Activated T-helper 9 cell treated with anti-CD3 and anti-CD28 coated beads, Interleukin-2, amount 50 U/mL, for 16 hours (primary cell): Measurements from ENCODE around the gene CTTNBP2.
"Not testable (repeated sequence)": the region's sequence is repeated elsewhere in the genome, so short reads cannot be mapped to it uniquely, and the experiment has no call there.

Experiments used
- DNase-seq: peaks from one replicate; pipeline ENCODE4 v3.0.0-alpha.2; 2020; ENCODE audit warnings: low read depth

Gene CTTNBP2

DNA sequence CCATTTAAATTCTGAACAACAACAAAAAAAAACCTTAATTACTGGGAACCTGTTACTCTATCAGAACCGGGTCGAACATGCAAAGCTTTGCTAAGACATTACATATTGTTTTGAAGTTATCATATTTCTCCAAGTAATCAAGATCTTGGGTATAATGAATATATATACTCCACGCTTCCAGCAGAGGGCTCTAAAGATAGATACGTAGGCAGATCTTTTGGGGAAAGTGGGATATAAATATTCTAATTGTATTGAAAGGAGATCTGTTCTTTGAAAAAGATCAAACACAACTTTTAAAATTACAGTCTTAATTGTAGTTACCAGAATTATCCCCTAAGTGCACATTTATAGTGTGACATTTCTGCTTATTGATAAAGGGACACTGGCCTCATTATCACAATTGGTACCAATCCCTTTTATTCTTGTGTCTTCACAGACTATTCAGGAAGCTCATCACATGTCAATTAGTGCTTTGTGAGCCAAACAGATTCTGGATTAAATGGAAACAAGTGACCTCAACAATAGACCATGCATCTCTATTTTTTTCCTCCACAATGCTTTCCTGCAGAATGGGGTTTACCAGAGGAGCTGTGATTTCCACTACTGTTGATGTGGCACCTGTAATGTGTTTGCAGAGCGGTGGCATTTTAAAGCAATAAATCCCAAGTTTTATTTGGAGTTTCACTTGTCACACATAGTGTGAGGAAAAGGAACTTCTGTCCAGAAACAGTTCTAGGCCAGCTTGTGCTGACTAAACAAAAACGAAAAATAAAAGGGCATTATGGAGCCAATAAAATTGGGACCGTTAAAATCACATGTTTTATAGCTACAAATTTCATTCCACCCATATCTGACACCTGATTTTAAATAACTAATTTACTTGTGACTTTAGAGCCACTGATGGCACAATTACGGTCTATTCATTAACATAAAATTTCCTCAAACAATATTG lies 122.4 kb downstream of the CTTNBP2 start:
- DNase-seq = no peak

- DNase-seq = no peak
Measured at GRCh38 chr7:117741962-117742361, 131.3 kb downstream of the CTTNBP2 start.

DNA sequence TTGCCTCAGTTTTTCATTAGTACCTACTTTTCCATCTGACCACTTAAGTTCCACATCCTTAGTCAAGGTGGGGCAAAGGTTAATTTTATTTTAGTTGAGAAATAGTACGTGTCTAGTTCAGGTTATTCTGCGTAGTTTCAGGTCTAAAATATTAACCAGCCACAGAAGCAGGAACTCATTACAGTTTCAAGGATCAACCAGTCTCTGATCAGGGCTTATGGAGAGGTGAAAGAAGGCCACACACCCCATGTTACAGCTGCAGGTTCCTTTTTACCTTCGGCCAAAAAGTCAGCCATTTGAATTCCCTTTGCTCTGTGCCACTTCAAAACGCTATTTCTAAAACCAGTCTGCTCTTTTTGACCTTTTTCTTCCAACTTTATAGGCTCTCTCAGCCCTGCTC lies 134.2 kb downstream of the CTTNBP2 start:
- no peak for DNase-seq

- DNase-seq = no peak
Measured at GRCh38 chr7:117737926-117738325, 135.3 kb downstream of the CTTNBP2 start.

DNA sequence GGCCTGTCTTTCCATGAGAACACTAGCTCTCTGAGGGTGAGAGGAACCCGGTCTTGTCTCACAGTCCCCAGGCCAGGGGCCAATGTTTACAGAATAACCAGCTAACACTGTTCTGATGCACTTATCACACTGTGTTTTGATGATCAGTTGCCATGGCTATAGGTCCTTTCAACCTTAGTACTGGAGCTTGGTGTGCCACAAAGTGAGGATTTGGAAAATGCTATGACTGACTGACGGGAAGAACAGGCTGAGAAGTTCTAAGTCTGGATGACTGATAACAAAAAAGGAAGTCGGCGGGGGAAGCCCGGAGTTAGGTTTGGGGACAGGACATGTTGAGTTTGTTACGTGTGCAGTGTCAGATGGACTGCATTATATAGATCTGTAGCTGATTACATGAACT lies 141.8 kb downstream of the CTTNBP2 start:
- no peak for DNase-seq

- DNase-seq = no peak
Measured at GRCh38 chr7:117730390-117730789, 142.9 kb downstream of the CTTNBP2 start.

DNA sequence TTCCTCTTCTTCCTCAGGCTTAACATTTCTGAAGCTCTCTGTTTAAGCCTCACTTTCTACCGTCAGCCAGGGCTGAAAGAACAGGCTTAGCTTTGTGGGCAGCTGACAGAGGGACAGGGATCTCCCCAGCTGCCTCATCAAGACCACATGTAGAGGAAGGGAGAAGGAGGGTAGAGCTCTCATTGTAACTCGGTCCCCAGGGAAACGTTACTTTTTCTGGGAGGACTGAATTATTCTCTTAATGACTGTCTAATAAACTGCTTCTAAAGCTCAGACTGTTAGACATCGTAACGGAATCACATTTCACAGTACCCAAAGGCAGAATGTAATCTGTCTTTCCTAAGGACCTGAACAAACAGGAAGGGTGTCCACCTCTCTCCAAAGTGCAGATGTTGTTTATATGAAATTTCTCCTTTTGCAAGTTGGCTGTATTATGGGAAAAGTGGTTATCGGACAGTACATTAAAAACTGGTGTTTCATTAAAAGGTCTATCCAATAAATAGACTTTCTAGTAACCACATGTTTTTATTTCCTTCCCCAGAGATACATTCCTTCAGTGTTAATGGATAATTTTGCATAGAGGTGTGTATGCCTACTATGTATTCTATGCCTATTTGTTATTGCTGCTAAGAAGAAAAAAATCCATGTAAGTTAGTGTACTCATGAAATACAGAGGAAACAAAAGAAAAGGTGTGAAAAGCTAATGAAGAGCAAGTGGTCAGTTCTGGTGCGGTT lies 144.2 kb downstream of the CTTNBP2 start:
- DNase-seq = no peak

- DNase-seq = no peak
Measured at GRCh38 chr7:117724898-117725297, 148.3 kb downstream of the CTTNBP2 start.

DNA sequence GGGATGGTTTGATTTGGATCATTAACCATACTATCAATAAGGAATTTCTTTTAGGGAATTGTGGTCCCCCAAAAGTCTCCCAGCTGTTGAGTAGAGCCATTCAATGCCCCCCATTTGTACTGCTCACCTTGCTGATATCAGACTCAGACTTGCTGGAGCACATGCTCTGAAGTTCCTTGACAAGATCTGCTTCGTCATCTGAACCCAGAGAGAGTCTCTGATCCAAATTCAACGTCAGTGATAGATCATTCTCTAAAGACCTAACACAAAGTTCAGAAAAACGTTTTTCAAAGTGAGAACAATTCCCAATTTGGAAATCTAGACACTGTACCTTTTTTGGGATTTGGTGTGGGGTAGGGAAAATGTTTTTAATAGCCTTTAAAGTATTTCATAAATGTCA lies 153.9 kb downstream of the CTTNBP2 start:
- no peak for DNase-seq

DNA sequence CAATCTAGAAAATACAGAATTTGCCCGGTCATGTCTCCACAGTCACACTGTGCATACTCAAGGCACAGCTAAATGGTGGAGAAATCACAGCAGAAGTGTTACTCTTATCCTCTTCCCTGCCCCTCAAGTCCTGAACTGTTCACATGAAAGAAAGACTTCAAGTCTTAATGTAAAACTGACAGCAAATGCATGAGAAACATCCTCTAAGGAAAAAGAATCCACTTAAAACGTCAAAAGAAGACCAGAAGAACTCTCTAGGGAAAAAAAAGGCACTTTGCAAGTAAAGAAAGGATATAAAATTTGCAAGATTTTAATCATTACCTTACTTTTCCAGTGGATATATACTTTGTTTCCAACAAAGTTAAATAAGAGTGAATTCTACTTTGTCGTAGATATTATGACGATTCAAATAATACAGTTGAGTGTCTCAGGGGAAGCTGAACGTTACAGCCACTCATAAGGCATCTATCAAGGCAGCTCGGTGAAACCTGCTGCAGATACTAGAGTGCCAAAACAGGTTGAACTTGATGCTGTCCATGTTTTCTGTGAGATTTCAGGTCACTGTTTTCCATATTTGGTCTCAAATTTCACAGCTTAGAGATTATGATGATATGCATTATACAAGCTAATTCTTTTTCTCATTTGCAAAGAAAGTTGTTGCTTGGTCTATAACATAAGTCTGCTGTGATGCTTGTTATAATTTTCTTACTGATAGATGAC lies 155.0 kb downstream of the CTTNBP2 start:
- no peak for DNase-seq

GRCh38 chr7:117717357-117717756 lies 155.9 kb downstream of the CTTNBP2 start:
- no peak for DNase-seq

GRCh38 chr7:117716707-117717299 lies 156.4 kb downstream of the CTTNBP2 start:
- no peak for DNase-seq

DNA sequence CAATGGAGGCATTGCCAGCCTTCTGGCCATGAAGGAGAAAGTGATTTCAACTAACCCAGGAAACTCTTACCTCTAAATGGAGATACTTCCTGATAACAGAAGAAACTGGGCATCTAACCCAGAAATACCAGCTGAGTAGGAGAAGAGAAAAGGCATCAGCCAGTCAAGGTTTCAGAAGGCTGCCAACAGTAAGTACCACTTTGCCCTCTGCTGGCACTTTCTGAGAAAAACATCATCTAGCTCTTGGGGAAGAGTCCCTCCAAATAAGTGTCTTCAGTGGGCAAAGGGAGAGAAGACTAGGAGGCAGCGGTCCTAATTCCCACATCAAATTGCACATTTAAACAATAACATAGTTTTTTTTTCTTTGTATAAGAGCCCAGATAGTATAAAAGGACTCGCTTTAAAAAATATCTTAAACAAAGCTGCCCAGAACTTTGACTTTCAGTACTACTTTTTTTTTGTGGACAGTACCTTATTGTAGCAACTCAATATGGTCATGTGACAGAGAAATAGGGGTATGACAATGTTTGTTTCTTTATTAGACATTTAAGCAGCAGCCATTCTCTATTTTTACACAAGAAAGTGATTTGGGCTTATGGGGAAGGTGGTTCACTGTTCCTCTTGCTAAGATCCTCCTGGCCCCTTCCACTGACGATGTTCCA lies 157.3 kb downstream of the CTTNBP2 start:
- DNase-seq = no peak

- no peak for DNase-seq
Measured at GRCh38 chr7:117711556-117711955, 161.7 kb downstream of the CTTNBP2 start.

- DNase-seq = not testable (repeated sequence)
Measured at GRCh38 chr7:117708173-117708572, 165.1 kb downstream of the CTTNBP2 start.

DNA sequence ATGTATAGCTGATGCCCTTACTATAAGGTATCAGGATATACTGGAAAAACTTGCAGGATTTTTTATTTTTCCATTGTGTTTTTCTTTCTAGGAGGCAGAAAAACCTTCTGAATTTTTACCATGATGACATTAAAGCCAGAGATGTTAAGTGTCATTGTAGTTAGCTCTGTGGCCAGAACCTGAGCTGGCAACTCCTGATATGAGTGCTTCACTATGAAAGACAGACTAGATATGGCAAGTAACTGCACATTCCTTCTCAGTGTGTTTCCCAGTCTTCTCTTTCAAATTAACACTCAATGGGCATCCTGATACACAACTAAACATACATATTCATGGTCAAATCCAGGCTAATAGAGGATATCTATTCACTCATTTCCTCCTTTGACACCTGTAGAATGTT lies 166.2 kb downstream of the CTTNBP2 start:
- DNase-seq = no peak

DNA sequence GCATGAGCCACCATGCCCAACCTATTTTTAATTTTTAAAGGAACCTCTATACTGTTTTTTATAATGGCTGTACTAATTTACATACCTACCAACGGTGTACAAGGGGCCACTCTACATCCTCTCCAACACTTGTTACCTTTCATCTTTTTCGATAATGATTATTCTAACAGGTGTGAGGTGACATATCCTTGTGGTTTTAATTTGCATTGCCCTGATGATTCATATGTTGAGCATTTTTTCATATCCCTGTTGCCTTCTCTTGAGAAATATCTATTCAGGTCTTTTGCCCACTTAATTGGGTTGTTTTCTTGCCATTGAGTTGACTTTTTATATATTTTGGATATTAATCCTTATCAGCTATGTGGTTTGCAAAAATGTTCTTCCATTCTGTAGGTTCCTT lies 167.0 kb downstream of the CTTNBP2 start:
- DNase-seq = no peak

- no peak for DNase-seq
Measured at GRCh38 chr7:117705630-117706029, 167.6 kb downstream of the CTTNBP2 start.

- no peak for DNase-seq
Measured at GRCh38 chr7:117704063-117704462, 169.2 kb downstream of the CTTNBP2 start.

DNA sequence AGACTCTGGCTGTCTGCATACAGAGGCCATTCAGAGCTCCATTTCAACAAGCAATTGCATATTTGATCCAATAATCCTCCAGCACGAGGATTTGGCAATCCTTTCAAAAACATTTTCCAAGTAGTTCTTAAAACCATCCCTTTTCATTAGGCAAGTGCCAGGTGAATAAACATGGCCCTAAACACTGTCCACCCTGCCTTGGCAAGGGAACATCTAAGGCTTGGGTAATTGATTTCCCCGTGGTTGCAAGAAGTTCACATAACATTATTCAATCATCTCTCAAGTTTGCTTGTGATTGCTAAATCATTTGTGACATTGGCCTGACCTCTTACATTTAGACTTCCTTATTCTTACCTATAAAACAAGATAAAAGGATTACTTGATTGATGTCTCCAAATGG lies 175.2 kb downstream of the CTTNBP2 start:
- no peak for DNase-seq

DNA sequence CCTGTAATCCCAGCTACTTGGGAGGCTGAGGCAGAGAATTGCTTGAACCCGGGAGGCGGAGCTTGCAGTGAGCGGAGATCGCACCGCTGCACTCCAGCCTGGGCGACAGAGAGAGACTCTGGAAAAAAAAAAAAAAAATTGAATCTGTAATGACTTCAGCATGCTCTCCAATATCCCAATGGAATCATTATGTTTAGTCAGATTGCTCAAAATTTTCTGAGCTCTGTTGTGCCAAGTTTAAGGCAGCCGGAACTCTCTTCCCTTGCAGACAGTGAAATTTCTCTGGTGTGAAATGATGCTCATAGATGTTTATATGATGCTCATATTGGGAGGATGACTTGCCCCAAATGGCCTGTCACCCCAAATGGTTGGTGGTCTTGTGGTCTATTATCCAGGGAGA lies 180.9 kb downstream of the CTTNBP2 start:
- no peak for DNase-seq

- no peak for DNase-seq
Measured at GRCh38 chr7:117690147-117690546, 183.1 kb downstream of the CTTNBP2 start.
